Measurements from ENCODE around the gene KLHL34.

DNA sequence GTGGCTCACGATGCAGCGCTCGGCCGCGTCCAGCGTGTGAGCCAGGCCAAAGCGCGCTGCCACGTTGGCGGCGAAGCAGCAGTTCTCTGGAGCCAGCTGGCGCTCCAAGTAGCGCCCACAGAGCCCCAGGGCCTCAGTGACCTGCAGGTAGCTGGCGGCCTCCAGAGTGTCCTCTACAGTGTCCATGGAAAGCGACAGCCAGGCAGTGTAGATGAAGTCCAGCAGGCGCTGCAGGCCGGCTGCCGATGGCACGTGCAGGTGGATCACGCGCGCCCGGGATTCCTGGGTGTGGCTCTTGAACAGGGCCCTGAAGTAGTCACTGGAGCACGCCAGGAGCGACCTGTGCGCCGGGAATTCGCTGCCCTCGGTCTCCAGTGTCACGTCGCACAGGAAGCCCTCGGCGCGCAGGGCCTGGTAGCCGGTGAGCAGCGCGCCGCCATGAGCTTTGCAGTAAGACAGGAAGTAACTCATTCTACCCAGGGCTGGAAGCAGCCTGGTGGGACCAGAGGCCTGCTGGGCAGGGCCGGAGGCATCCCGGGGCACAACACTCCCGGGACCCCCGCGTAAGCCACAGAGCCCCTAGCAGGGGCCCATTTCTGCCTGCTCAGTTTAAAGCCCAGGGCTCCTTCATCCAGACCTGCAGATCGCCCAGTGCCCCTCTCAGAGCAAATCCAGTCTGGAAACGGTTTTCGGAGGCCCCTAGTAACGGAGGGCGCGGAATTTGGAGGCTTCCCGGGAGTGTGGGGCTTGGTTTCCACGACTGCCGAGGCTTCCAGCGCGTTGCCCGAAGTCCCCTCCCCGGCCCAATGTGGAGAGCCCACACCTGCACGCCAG lies 595 bp downstream of the KLHL34 start:
- TF ChIP-seq EZH2 (IDR thresholded peaks at IDR 0.05) (no peak), EZH2phosphoT487 (IDR thresholded peaks at IDR 0.05) (no peak)
- TF ChIP-seq, protein P1, sequence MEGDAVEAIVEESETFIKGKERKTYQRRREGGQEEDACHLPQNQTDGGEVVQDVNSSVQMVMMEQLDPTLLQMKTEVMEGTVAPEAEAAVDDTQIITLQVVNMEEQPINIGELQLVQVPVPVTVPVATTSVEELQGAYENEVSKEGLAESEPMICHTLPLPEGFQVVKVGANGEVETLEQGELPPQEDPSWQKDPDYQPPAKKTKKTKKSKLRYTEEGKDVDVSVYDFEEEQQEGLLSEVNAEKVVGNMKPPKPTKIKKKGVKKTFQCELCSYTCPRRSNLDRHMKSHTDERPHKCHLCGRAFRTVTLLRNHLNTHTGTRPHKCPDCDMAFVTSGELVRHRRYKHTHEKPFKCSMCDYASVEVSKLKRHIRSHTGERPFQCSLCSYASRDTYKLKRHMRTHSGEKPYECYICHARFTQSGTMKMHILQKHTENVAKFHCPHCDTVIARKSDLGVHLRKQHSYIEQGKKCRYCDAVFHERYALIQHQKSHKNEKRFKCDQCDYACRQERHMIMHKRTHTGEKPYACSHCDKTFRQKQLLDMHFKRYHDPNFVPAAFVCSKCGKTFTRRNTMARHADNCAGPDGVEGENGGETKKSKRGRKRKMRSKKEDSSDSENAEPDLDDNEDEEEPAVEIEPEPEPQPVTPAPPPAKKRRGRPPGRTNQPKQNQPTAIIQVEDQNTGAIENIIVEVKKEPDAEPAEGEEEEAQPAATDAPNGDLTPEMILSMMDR (IDR thresholded peaks at IDR 0.05), result no peak

All from neural progenitor cell (in vitro differentiated cells).